H9 (cell line): ENCODE results near the gene MLYCD. TPM values are rescaled to one million over a fixed set of nuclear protein-coding genes. Genes with fewer than 3 reads are reported as not detected.

Experiments
- DNase-seq: peaks from one replicate; pipeline ENCODE4 v3.0.0-alpha.2; 2017
- H2AFZ ChIP-seq: one replicate; pipeline ENCODE4 v1.6.1; 2013; ENCODE audit warnings: mild to moderate bottlenecking, low read length, control low read depth, moderate library complexity
- H2AK5ac ChIP-seq: 2 replicates; pipeline ENCODE4 v1.6.1; 2013; ENCODE audit warnings: low read length, control low read depth, mixed read lengths; ENCODE audit not compliant: insufficient read length
- H2BK120ac ChIP-seq: one replicate; pipeline ENCODE4 v1.6.1; 2013; ENCODE audit warnings: low read depth, mild to moderate bottlenecking, low read length, control low read depth, inconsistent platforms; ENCODE audit not compliant: poor library complexity, severe bottlenecking
- H2BK12ac ChIP-seq: 2 replicates; pipeline ENCODE4 v1.6.1; 2013; ENCODE audit warnings: low read length, control low read depth, mixed read lengths, low read depth; ENCODE audit not compliant: insufficient read length
- H2BK15ac ChIP-seq: 2 replicates; pipeline ENCODE4 v1.6.1; 2013; ENCODE audit warnings: low read depth, low read length, control low read depth
- H2BK20ac ChIP-seq: one replicate; pipeline ENCODE4 v1.6.1; 2013; ENCODE audit warnings: low read depth, mild to moderate bottlenecking, low read length, control low read depth, inconsistent platforms; ENCODE audit not compliant: poor library complexity, severe bottlenecking
- H2BK5ac ChIP-seq: 2 replicates; pipeline ENCODE4 v1.6.1; 2013; ENCODE audit warnings: low read length, control low read depth, mixed read lengths; ENCODE audit not compliant: insufficient read length
- H3K14ac ChIP-seq: 2 replicates; pipeline ENCODE4 v1.6.1; 2013; ENCODE audit warnings: low read length, control low read depth; ENCODE audit not compliant: insufficient read depth
- H3K18ac ChIP-seq: 2 replicates; pipeline ENCODE4 v1.6.1; 2013; ENCODE audit warnings: low read depth, mild to moderate bottlenecking, mixed read lengths, low read length, control low read depth; ENCODE audit not compliant: insufficient read length
- H3K23ac ChIP-seq: 2 replicates; pipeline ENCODE4 v1.6.1; 2013; ENCODE audit warnings: low read length, control low read depth, mixed read lengths, low read depth; ENCODE audit not compliant: insufficient read length
- H3K23me2 ChIP-seq: 2 replicates; pipeline ENCODE4 v1.6.1; 2013; ENCODE audit warnings: low read depth, mild to moderate bottlenecking, mixed read lengths, low read length, control low read depth; ENCODE audit not compliant: insufficient read length, poor library complexity, severe bottlenecking
- H3K27ac ChIP-seq: 2 replicates; pipeline ENCODE4 v1.5.1; 2013; ENCODE audit warnings: low read length, control low read depth, mixed read lengths, low read depth; ENCODE audit not compliant: insufficient read length
- H3K27me3 ChIP-seq: 2 replicates; pipeline ENCODE4 v1.6.1; 2013; ENCODE audit warnings: low read length, control low read depth, inconsistent platforms; ENCODE audit not compliant: insufficient read depth
- H3K4ac ChIP-seq: 2 replicates; pipeline ENCODE4 v1.6.1; 2013; ENCODE audit warnings: low read depth, mild to moderate bottlenecking, control low read depth, inconsistent platforms, low read length, moderate library complexity
- H3K4me1 ChIP-seq: 2 replicates; pipeline ENCODE4 v1.6.1; 2013; ENCODE audit warnings: low read length, control low read depth, inconsistent platforms; ENCODE audit not compliant: insufficient read depth
- H3K4me2 ChIP-seq: 2 replicates; pipeline ENCODE4 v1.6.1; 2013; ENCODE audit warnings: low read length, control low read depth, mixed read lengths; ENCODE audit not compliant: insufficient read length, insufficient read depth
- H3K56ac ChIP-seq: 2 replicates; pipeline ENCODE4 v1.6.1; 2013; ENCODE audit warnings: low read depth, mild to moderate bottlenecking, mixed read lengths, low read length, control low read depth; ENCODE audit not compliant: insufficient read length
- H3K79me1 ChIP-seq: 2 replicates; pipeline ENCODE4 v1.6.1; 2013; ENCODE audit warnings: low read depth, mild to moderate bottlenecking, moderate library complexity, low read length, control low read depth, inconsistent platforms; ENCODE audit not compliant: insufficient read depth, poor library complexity, severe bottlenecking
- H3K79me2 ChIP-seq: 2 replicates; pipeline ENCODE4 v1.6.1; 2013; ENCODE audit warnings: low read length, control low read depth, inconsistent platforms; ENCODE audit not compliant: insufficient read depth
- H3K9ac ChIP-seq: 2 replicates; pipeline ENCODE4 v1.6.1; 2013; ENCODE audit warnings: low read length, control low read depth, mixed read lengths; ENCODE audit not compliant: insufficient read length; ENCODE audit errors: extremely low read depth
- H3K9me3 ChIP-seq: one replicate; pipeline ENCODE4 v1.6.1; 2013; ENCODE audit warnings: low read depth, low read length, inconsistent platforms; ENCODE audit not compliant: control insufficient read depth
- H3T11ph ChIP-seq: one replicate; pipeline ENCODE4 v1.6.1; 2013; ENCODE audit warnings: mild to moderate bottlenecking, low read length, control low read depth, inconsistent platforms
- H4K20me1 ChIP-seq: one replicate; pipeline ENCODE4 v1.6.1; 2013; ENCODE audit not compliant: control insufficient read depth, insufficient read length, insufficient read depth
- H4K5ac ChIP-seq: 2 replicates; pipeline ENCODE4 v1.6.1; 2013; ENCODE audit warnings: low read depth, mild to moderate bottlenecking, mixed read lengths, low read length, control low read depth; ENCODE audit not compliant: insufficient read length
- H4K8ac ChIP-seq: replicated peaks from 2 replicates; pipeline ENCODE4 v1.6.1; 2013; ENCODE audit warnings: low read length, control low read depth, mixed read lengths, low read depth; ENCODE audit not compliant: insufficient read length
- H4K91ac ChIP-seq: 2 replicates; pipeline ENCODE4 v1.6.1; 2013; ENCODE audit warnings: low read depth, mild to moderate bottlenecking, moderate library complexity, mixed read lengths, low read length, control low read depth; ENCODE audit not compliant: insufficient read length
- H3K27ac Mint-ChIP-seq, 3 experiments: 2 replicates in 2 of 3; 3 replicates in 1 of 3; pipeline ENCODE4 v1.8.0; 2020 to 2021; ENCODE audit warnings: mixed read lengths in 3 of 3, mild to moderate bottlenecking in 1 of 3, moderate library complexity in 1 of 3
- H3K27me3 Mint-ChIP-seq: 2 replicates; pipeline ENCODE4 v1.8.0; 2021; ENCODE audit warnings: low read depth, mild to moderate bottlenecking, moderate library complexity, mixed read lengths
- H3K36me3 Mint-ChIP-seq, 3 experiments: 2 replicates in 2 of 3; 3 replicates in 1 of 3; pipeline ENCODE4 v1.8.0; 2020 to 2021; ENCODE audit warnings: low read depth in 3 of 3, mixed read lengths in 3 of 3; ENCODE audit not compliant: insufficient read depth in 1 of 3
- H3K4me1 Mint-ChIP-seq, 2 experiments: 2 replicates each; pipeline ENCODE4 v1.8.0; 2020; ENCODE audit warnings: mixed read lengths in 2 of 2
- H3K4me3 Mint-ChIP-seq, 2 experiments: 2 replicates in 1 of 2; 3 replicates in 1 of 2; pipeline ENCODE4 v1.8.0; 2020 to 2021; ENCODE audit warnings: mild to moderate bottlenecking in 2 of 2, mixed read lengths in 2 of 2, moderate library complexity in 1 of 2
- H3K9me3 Mint-ChIP-seq, 2 experiments: 2 replicates in 1 of 2; 3 replicates in 1 of 2; pipeline ENCODE4 v1.8.0; 2020; ENCODE audit warnings: mild to moderate bottlenecking in 2 of 2, mixed read lengths in 2 of 2, moderate library complexity in 1 of 2
- CTCF ChIP-seq: fragments of 200-600 bp; sonication (generic); conservative IDR thresholded peaks from 3 replicates; pipeline ENCODE4 v1.8.0; 2021; ENCODE audit warnings: antibody characterized with exemption, mild to moderate bottlenecking
- WGBS: extraction: QIAGEN DNeasy Blood & Tissue Kit; methylation state at CpG from one replicate; pipeline ENCODE4 v1.1.7; 2013; ENCODE audit warnings: missing lambda C conversion rate, low lambda C conversion rate, mixed read lengths; ENCODE audit not compliant: insufficient read length; ENCODE audit errors: extremely low coverage; 5-methylcytosine and 5-hydroxymethylcytosine counted together
- total RNA-seq: library from RNA; stranded (reverse); gene quantifications from 2 replicates; pipeline ENCODE4 v1.2.1, GENCODE V29; 2021

Gene MLYCD
- total RNA-seq, 1 experiment from 2014 or later, result 7.1 TPM

DNA sequence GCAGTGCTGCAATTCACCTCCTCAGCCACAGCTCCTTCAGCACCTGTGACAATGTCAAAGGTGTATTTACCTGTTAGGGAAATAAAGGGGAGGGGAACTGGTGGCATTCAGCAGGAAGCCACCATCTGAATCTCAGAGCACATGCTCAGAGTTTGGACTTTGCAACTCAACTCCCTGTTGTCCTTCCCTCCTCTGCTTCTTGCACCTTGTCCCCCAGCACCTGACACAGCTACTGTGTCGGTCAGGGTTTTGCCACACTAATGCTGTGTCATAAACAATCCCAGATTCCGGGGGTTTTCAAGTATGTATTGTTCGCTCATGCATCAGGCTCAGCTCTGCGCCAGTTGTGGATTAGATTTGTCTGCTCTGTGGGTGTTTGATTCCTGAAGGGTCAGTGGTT, 47.4 kb upstream of the MLYCD start:
- Mint-ChIP-seq H3K4me3 (no peak overlapping the region), H3K27me3 (no peaks in the 10 kb centered on the region), H3K9me3 (no peaks in the 10 kb centered on the region), H3K36me3 (no peaks in the 10 kb centered on the region; a peak in 1 of 7 replicates), H3K4me1 (peaks cover 58 to 59% of the 10 kb centered on the region in 2 experiments), H3K27ac (no peak overlapping the region)
- Histone ChIP-seq H3K27me3 (no peaks in the 10 kb centered on the region), H3K14ac (no peak overlapping the region), H3T11ph (no peak overlapping the region), H2AK5ac (no peak overlapping the region), H3K18ac (no peak overlapping the region), H3K9me3 (no peaks in the 10 kb centered on the region), H2BK120ac (no peak overlapping the region), H3K79me2 (no peaks in the 10 kb centered on the region), H3K4me1 (peaks cover 10% of the 10 kb centered on the region; the same call in 1 of the 2 replicates), H2BK5ac (no peak overlapping the region), H3K23me2 (no peaks in the 10 kb centered on the region), H4K20me1 (no peaks in the 10 kb centered on the region), H3K27ac (no peak overlapping the region), H2BK15ac (no peak overlapping the region), H2BK12ac (no peak overlapping the region), H3K79me1 (no peaks in the 10 kb centered on the region), H3K56ac (no peak overlapping the region), H2AFZ (no peak overlapping the region), H4K5ac (no peak overlapping the region), H3K4ac (no peak overlapping the region), H3K9ac (no peak overlapping the region), H2BK20ac (no peak overlapping the region), H4K91ac (no peak overlapping the region), H3K4me2 (no peak overlapping the region), H3K23ac (no peak overlapping the region), H4K8ac (no peak overlapping the region)
- no peak for TF ChIP-seq CTCF
- DNase-seq, result no peak
- WGBS, result no CpG with 5 or more reads among the region's 4 CpGs
